ENCODE data around the gene MAP2K5.

- TF ChIP-seq POLR2AphosphoS5 (IDR thresholded peaks at IDR 0.05) (no peak), CTCF (IDR thresholded peaks at IDR 0.05; ENCODE audit: poor library complexity, severe bottlenecking) (no peak), EP300 (conservative IDR thresholded peaks at IDR 0.05; ENCODE audit: poor library complexity, severe bottlenecking) (peak; percentile 27), EZH2 (IDR thresholded peaks at IDR 0.05; ENCODE audit: borderline replicate concordance, insufficient read depth, low read length, poor library complexity, severe bottlenecking) (no peak), SMC3 (conservative IDR thresholded peaks at IDR 0.05; ENCODE audit: poor library complexity) (no peak), TAF1 (IDR thresholded peaks at IDR 0.05; ENCODE audit: low read depth) (no peak)
Observed at GRCh38 chr15:67771189-67771800, 228.8 kb downstream of the MAP2K5 start.
